Uterus (tissue), 4 donors: ENCODE measurements around the gene TMEM53. TPM values are rescaled to one million over a fixed set of nuclear protein-coding genes. Genes with fewer than 3 reads are reported as not detected.

Experiments used
- DNase-seq, 2 donors: peaks; one replicate each; pipeline ENCODE4 v3.0.0-alpha.2; 2019 to 2020
- H3K27ac ChIP-seq, 2 donors: fragments of 200-600 bp; sonication (generic); 1 replicate in 1 of 2; 2 replicates in 1 of 2; pipeline ENCODE4 v1.5.1; 2016 to 2018
- H3K27me3 ChIP-seq, 2 donors: fragments of 200-600 bp; sonication (generic); one replicate each; pipeline ENCODE4 v1.5.1; 2018 to 2019; ENCODE audit warnings: control low read depth in 1 of 2
- H3K36me3 ChIP-seq, 2 donors: fragments of 200-600 bp; sonication (generic); one replicate each; pipeline ENCODE4 v1.5.1; 2019; ENCODE audit warnings: control low read depth in 1 of 2
- H3K4me1 ChIP-seq, 2 donors: fragments of 200-600 bp; sonication (generic); one replicate each; pipeline ENCODE4 v1.5.1; 2018 to 2019; ENCODE audit warnings: control low read depth in 1 of 2
- H3K4me3 ChIP-seq, 2 donors: fragments of 200-600 bp; sonication (generic); 1 replicate in 1 of 2; 2 replicates in 1 of 2; pipeline ENCODE4 v1.5.1; 2018 to 2019; ENCODE audit warnings: mild to moderate bottlenecking in 1 of 2
- H3K9me3 ChIP-seq, 2 donors: fragments of 200-600 bp; sonication (generic); one replicate each; pipeline ENCODE4 v1.5.1; 2019; ENCODE audit warnings: control low read depth in 1 of 2
- POLR2A ChIP-seq, 2 donors: fragments of 450-650 bp; IDR thresholded peaks; one replicate each; pipeline ENCODE4 v1.6.1; 2016; ENCODE audit warnings: antibody characterized with exemption in 2 of 2, mild to moderate bottlenecking in 1 of 2, moderate library complexity in 1 of 2
- intact Hi-C: fragments of 100-400 bp; cut with DNase I; formaldehyde crosslinking; loops from one replicate; pipeline ENCODE4 v1.15.1; 2023; ENCODE audit warnings: low total_unique reads
- total RNA-seq, 4 donors: library from RNA; depleted of rRNA in 3 of 4; stranded (reverse); fragments of >200 nt in 3 of 4; gene quantifications; one replicate each; pipeline versions ENCODE4 v1.1.0 to v1.2.4, GENCODE V29; 2014 to 2023
- TF ChIP-seq, protein P1 (sequence below), 4 experiments: fragments of 200-600 bp in 2 of 4; fragments of 450-650 bp in 2 of 4; sonication (generic) in 2 of 4; IDR thresholded peaks; one replicate each; pipeline ENCODE4 v1.5.1; 2016 to 2019; ENCODE audit warnings: antibody characterized with exemption in 4 of 4, mild to moderate bottlenecking in 2 of 4, moderate library complexity in 1 of 4
- donor health status: DM: yes; HTN: yes; CAD: no.

Gene TMEM53
- total RNA-seq, 4 donors from 2014 or later = 1.5 to 5.4 (median 3.8) TPM; not detected in 1

DNA sequence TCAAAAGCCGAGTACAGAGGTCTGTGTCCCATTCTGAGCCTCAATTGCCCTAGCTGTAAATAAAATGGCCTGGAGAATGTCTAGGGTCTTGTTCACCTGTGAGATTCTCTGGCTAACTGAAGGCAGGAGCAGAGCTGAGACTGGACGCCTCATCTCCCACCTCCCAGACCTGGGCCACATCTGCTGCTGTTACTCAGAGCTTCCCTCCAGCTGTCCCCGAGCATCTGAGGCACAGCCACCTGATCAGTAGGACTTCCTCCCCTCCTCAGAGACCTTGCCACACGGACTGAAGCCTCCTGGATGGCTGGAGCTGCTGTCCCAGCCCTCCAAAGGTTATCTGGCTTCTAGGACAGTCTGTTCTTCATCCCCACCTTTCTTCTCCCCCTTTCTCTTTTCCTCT is 62.4 kb downstream of the TMEM53 start:
- Histone ChIP-seq H3K9me3 (no peaks in the 10 kb centered on the region), H3K27me3 (no peaks in the 10 kb centered on the region), H3K27ac (no peak overlapping the region), H3K36me3 (no peaks in the 10 kb centered on the region), H3K4me3 (no peak overlapping the region), H3K4me1 (no peaks in the 10 kb centered on the region)
- DNase-seq = no peak
- intact Hi-C loops = loop anchor here (2.0 kb wide), 1 partner anchor 35 kb away; no protein-coding TSS in a partner anchor
- TF ChIP-seq POLR2A (IDR thresholded peaks at IDR 0.05) = no peak
- TF ChIP-seq, protein P1, sequence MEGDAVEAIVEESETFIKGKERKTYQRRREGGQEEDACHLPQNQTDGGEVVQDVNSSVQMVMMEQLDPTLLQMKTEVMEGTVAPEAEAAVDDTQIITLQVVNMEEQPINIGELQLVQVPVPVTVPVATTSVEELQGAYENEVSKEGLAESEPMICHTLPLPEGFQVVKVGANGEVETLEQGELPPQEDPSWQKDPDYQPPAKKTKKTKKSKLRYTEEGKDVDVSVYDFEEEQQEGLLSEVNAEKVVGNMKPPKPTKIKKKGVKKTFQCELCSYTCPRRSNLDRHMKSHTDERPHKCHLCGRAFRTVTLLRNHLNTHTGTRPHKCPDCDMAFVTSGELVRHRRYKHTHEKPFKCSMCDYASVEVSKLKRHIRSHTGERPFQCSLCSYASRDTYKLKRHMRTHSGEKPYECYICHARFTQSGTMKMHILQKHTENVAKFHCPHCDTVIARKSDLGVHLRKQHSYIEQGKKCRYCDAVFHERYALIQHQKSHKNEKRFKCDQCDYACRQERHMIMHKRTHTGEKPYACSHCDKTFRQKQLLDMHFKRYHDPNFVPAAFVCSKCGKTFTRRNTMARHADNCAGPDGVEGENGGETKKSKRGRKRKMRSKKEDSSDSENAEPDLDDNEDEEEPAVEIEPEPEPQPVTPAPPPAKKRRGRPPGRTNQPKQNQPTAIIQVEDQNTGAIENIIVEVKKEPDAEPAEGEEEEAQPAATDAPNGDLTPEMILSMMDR (IDR thresholded peaks at IDR 0.05) = no peak

DNA sequence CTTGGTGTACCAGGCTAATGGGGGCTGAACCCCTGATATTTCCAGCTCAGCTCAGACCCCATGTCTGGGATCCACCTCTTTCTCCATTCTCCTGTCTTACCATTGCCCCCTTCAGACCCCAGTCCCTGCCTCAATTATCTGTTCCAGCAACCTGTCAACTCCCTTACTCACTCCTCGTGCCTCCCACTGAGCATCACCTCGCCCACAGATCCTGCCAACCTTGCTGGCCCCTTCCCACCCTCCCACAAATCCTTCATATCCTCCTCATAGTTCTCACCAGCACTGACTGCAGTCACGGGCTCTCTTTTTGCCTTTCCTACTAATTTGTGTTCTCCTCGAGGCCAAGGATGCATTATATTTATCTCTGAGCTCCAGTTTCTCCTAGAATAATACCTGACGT is 62.9 kb downstream of the TMEM53 start:
- Histone ChIP-seq H3K9me3 (no peaks in the 10 kb centered on the region), H3K27ac (no peak overlapping the region), H3K27me3 (no peaks in the 10 kb centered on the region), H3K36me3 (no peaks in the 10 kb centered on the region), H3K4me3 (no peak overlapping the region), H3K4me1 (no peaks in the 10 kb centered on the region)
- TF ChIP-seq, protein P1 (IDR thresholded peaks at IDR 0.05) = no peak
- no peak for TF ChIP-seq POLR2A (IDR thresholded peaks at IDR 0.05)
- no peak for DNase-seq
- intact Hi-C loops = no loop called here

- no peaks in the 10 kb centered on the region for H3K9me3 ChIP-seq
- H3K36me3 ChIP-seq = no peaks in the 10 kb centered on the region
- no peaks in the 10 kb centered on the region for H3K27me3 ChIP-seq
- DNase-seq = no peak
- TF ChIP-seq, protein P1 (IDR thresholded peaks at IDR 0.05) = no peak
- no peak for TF ChIP-seq POLR2A (IDR thresholded peaks at IDR 0.05)
- H3K27ac ChIP-seq = no peak overlapping the region
- no peaks in the 10 kb centered on the region for H3K4me1 ChIP-seq
- intact Hi-C loops = no loop called here
- no peak overlapping the region for H3K4me3 ChIP-seq
Measured at GRCh38 chr1:44610527-44611148, 63.6 kb downstream of the TMEM53 start.

DNA sequence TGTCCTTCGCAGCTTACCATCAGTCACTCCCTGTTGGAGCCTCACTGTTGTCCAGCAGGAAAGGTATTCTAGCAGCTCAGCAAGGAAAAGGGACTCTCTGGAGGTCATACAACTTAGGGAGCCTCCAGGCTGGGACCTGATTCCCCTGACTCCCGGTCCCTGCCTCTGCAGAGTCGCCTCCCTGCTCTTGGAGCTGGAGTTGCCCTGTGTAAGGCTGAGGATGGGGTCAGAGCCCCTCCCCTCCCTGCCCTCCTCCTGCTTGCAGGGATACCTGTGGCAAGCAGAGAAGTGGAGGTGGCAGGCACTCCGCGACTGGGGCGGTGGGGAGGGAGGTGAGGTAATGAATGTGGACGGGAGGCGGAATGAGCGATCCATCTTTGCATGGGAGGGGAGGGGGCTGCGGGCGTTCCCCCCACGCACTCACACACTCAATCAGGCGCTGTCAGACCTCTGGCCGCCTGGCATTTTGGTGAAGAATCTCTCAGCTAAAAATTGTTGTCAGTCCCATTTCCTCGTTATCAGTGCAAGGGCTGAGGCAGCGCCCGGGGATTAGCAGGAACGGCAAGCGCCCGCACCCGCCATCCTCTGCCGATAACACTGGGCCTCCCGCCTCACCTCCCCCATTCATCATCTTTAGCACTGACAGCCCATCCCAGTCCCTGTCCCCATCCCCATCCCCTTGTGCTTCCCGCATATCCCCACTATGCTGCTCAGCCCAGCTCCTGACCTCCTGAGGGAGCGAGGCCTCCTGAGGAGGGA is 64.3 kb downstream of the TMEM53 start:
- TF ChIP-seq, protein P1 (IDR thresholded peaks at IDR 0.05) = no peak
- no peak for TF ChIP-seq POLR2A (IDR thresholded peaks at IDR 0.05)
- DNase-seq = no peak
- no peaks in the 10 kb centered on the region for H3K36me3 ChIP-seq
- no peak overlapping the region for H3K27ac ChIP-seq
- no peaks in the 10 kb centered on the region for H3K9me3 ChIP-seq
- H3K27me3 ChIP-seq = no peaks in the 10 kb centered on the region
- no peaks in the 10 kb centered on the region for H3K4me1 ChIP-seq
- H3K4me3 ChIP-seq = no peak overlapping the region
- intact Hi-C loops = no loop called here

GRCh38 chr1:44609412-44609767 is 64.9 kb downstream of the TMEM53 start:
- no peak overlapping the region for H3K4me3 ChIP-seq
- intact Hi-C loops = no loop called here
- H3K27me3 ChIP-seq = no peaks in the 10 kb centered on the region
- H3K36me3 ChIP-seq = no peaks in the 10 kb centered on the region
- H3K27ac ChIP-seq = no peak overlapping the region
- DNase-seq = peak; percentile 71 to 72
- no peaks in the 10 kb centered on the region for H3K9me3 ChIP-seq
- TF ChIP-seq, protein P1 (IDR thresholded peaks at IDR 0.05) = peak; percentile 53 to 78 (median 70)
- no peak for TF ChIP-seq POLR2A (IDR thresholded peaks at IDR 0.05)
- H3K4me1 ChIP-seq = no peaks in the 10 kb centered on the region
